Neural cell (in vitro differentiated cells): ENCODE results near the gene WIPF2. TPM values are rescaled to one million over a fixed set of nuclear protein-coding genes. Genes with fewer than 3 reads are reported as not detected.

ENCODE experiments used
- H2AFZ ChIP-seq: fragments of 200-600, 300-800 bp; sonication (generic), shearing (Covaris generic); 2 replicates; pipeline ENCODE4 v1.6.0; 2014; ENCODE audit warnings: low read depth, mild to moderate bottlenecking, antibody characterized with exemption, low read length, moderate library complexity
- H3F3A ChIP-seq: fragments of 200-600 bp; shearing (Covaris generic); 2 replicates; pipeline ENCODE4 v1.6.1; 2016; ENCODE audit warnings: mild to moderate bottlenecking, moderate library complexity, mixed read lengths, antibody characterized with exemption, low read length; ENCODE audit not compliant: insufficient read depth, poor library complexity, severe bottlenecking
- H3K27ac ChIP-seq: fragments of 200-600, 300-800 bp; sonication (generic), shearing (Covaris generic); 2 replicates; pipeline ENCODE4 v1.5.1; 2014; ENCODE audit warnings: mild to moderate bottlenecking, low read length, moderate library complexity
- H3K27me3 ChIP-seq: fragments of 300-800, 200-600 bp; sonication (generic), shearing (Covaris generic); 2 replicates; pipeline ENCODE4 v1.6.0; 2014; ENCODE audit warnings: mild to moderate bottlenecking, low read depth, low read length, moderate library complexity; ENCODE audit not compliant: insufficient read depth
- H3K36me3 ChIP-seq: fragments of 300-800, 200-600 bp; sonication (generic), shearing (Covaris generic); 2 replicates; pipeline ENCODE4 v1.5.1; 2014; ENCODE audit warnings: mild to moderate bottlenecking, antibody characterized with exemption, low read length, moderate library complexity; ENCODE audit not compliant: insufficient read depth
- H3K4me2 ChIP-seq: fragments of 300-800, 200-600 bp; sonication (generic), shearing (Covaris generic); 2 replicates; pipeline ENCODE4 v1.6.0; 2014; ENCODE audit warnings: mild to moderate bottlenecking, low read length
- H3K4me3 ChIP-seq: fragments of 300-800, 200-600 bp; sonication (generic), shearing (Covaris generic); 2 replicates; pipeline ENCODE4 v1.5.1; 2014; ENCODE audit warnings: mild to moderate bottlenecking, low read length, moderate library complexity
- H3K79me2 ChIP-seq: fragments of 200-600 bp; shearing (Covaris generic); replicated peaks from 2 replicates; pipeline ENCODE4 v1.6.0; 2014; ENCODE audit warnings: mild to moderate bottlenecking, low read length, moderate library complexity; ENCODE audit not compliant: insufficient read depth
- H3K9ac ChIP-seq: fragments of 300-800, 200-600 bp; sonication (generic), shearing (Covaris generic); 2 replicates; pipeline ENCODE4 v1.6.1; 2016; ENCODE audit warnings: mild to moderate bottlenecking, low read length, mixed read lengths
- H3K9me2 ChIP-seq: fragments of 200-600 bp; shearing (Covaris generic); 2 replicates; pipeline ENCODE4 v1.6.1; 2016; ENCODE audit warnings: mild to moderate bottlenecking, low read length, mixed read lengths; ENCODE audit not compliant: insufficient read depth
- H3K9me3 ChIP-seq: fragments of 200-600, 300-800 bp; sonication (generic), shearing (Covaris generic); 2 replicates; pipeline ENCODE4 v1.6.1; 2016; ENCODE audit warnings: mild to moderate bottlenecking, mixed run types, low read length, moderate library complexity, mixed read lengths
- H4K20me1 ChIP-seq: fragments of 200-600 bp; shearing (Covaris generic); 2 replicates; pipeline ENCODE4 v1.6.1; 2016; ENCODE audit warnings: mild to moderate bottlenecking, mixed run types; ENCODE audit not compliant: insufficient read depth
- EP300 ChIP-seq: fragments of 450-650 bp; conservative IDR thresholded peaks from 2 replicates; pipeline ENCODE4 v1.6.1; 2014; ENCODE audit warnings: antibody characterized with exemption, mild to moderate bottlenecking, moderate library complexity; ENCODE audit not compliant: poor library complexity, severe bottlenecking
- EZH2 ChIP-seq: fragments of 200-600, 300-800 bp; shearing (Covaris generic), sonication (generic); IDR thresholded peaks from 2 replicates; pipeline ENCODE4 v1.6.1; 2014; ENCODE audit warnings: antibody characterized with exemption, low read length, borderline replicate concordance, mild to moderate bottlenecking; ENCODE audit not compliant: insufficient read depth, poor library complexity, severe bottlenecking
- MXI1 ChIP-seq: fragments of 450-650 bp; conservative IDR thresholded peaks from 2 replicates; pipeline ENCODE4 v1.6.1; 2014; ENCODE audit warnings: antibody characterized with exemption, mild to moderate bottlenecking; ENCODE audit not compliant: poor library complexity, severe bottlenecking
- POLR2AphosphoS5 ChIP-seq: IDR thresholded peaks from 2 replicates; pipeline ENCODE4 v1.6.1; 2012
- RAD21 ChIP-seq: fragments of 450-650 bp; conservative IDR thresholded peaks from 2 replicates; pipeline ENCODE4 v1.6.1; 2014; ENCODE audit warnings: antibody characterized with exemption, mild to moderate bottlenecking, moderate library complexity
- SMC3 ChIP-seq: fragments of 450-650 bp; conservative IDR thresholded peaks from 2 replicates; pipeline ENCODE4 v1.6.1; 2014; ENCODE audit warnings: antibody characterized with exemption, mild to moderate bottlenecking, moderate library complexity; ENCODE audit not compliant: poor library complexity
- TAF1 ChIP-seq: IDR thresholded peaks from 2 replicates; pipeline ENCODE4 v1.6.1; 2012; ENCODE audit warnings: low read depth
- polyA plus RNA-seq: library from polyadenylated mRNA; depleted of rRNA; stranded (reverse); fragments of >200 nt; gene quantifications from 2 replicates; pipeline ENCODE4 v1.2.3, GENCODE V29; 2014
- TF ChIP-seq, protein P1 (sequence below): IDR thresholded peaks from 2 replicates; pipeline ENCODE4 v1.6.1; 2012; ENCODE audit warnings: borderline replicate concordance
- TF ChIP-seq, protein P2 (sequence below): fragments of 450-650 bp; IDR thresholded peaks from 2 replicates; pipeline ENCODE4 v1.5.1; 2014; ENCODE audit warnings: antibody characterized with exemption, mild to moderate bottlenecking, moderate library complexity; ENCODE audit not compliant: poor library complexity, severe bottlenecking

Gene WIPF2
- polyA plus RNA-seq, 1 donor from 2014 or later, result 11.5 TPM

DNA sequence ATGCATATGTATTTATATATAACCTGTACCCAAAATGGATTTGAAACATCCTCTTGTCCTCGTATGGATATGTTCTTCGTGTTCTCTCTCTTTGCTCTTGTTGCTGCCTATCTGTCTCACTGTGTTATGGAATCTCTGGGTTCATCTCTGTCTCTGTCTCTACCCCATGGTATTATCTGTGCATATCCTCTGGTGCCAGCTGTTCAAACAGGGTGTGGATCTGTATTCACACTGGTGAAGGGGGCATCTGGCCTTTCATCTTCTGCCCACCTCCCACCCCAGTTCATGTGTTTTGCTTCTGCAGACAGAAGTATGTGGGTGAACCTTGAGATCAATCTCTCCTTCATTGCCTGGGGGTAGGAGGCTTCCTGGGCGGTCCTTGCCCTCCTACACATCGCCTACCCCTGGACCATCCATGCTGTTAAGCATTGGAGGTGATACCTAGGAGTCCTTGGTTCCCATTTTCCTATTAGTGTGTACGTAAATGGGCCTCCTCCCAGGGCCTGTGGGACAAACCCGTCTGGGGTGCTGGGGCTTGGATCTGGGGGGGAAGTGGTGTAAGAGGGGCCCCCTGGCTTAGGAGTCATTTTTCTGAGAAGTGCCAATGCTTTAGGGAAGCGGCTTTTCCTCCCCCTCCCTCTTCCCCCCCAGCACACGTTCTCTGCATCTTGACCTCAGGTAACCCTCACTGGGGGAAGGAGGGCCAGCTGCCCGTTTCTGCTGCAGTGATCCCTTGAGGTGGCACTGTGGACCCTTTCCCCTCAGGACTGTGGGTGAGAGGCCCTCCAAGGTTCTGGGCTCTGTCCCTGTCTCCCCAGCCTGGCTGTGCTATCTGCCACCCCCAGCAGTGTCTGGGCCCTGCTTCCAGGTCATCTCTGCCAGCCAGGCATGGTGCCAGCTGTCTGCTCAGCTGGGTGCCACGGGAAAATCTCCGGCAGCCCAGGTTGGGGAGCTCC, 111.0 kb downstream of the WIPF2 start:
- no peaks in the 10 kb centered on the region for H3K79me2 ChIP-seq
- no peak overlapping the region for H3K4me3 ChIP-seq
- no peak overlapping the region for H3K27ac ChIP-seq
- H3K9me3 ChIP-seq, result no peaks in the 10 kb centered on the region
- H3K27me3 ChIP-seq, result no peaks in the 10 kb centered on the region
- no peaks in the 10 kb centered on the region for H3K36me3 ChIP-seq
- H3K9me2 ChIP-seq, result no peaks in the 10 kb centered on the region
- no peaks in the 10 kb centered on the region for H3F3A ChIP-seq
- no peak overlapping the region for H2AFZ ChIP-seq
- TF ChIP-seq RAD21 (no peak), EP300 (no peak), MXI1 (no peak), TAF1 (no peak), SMC3 (no peak), POLR2AphosphoS5 (no peak), EZH2 (no peak)
- TF ChIP-seq, protein P1, sequence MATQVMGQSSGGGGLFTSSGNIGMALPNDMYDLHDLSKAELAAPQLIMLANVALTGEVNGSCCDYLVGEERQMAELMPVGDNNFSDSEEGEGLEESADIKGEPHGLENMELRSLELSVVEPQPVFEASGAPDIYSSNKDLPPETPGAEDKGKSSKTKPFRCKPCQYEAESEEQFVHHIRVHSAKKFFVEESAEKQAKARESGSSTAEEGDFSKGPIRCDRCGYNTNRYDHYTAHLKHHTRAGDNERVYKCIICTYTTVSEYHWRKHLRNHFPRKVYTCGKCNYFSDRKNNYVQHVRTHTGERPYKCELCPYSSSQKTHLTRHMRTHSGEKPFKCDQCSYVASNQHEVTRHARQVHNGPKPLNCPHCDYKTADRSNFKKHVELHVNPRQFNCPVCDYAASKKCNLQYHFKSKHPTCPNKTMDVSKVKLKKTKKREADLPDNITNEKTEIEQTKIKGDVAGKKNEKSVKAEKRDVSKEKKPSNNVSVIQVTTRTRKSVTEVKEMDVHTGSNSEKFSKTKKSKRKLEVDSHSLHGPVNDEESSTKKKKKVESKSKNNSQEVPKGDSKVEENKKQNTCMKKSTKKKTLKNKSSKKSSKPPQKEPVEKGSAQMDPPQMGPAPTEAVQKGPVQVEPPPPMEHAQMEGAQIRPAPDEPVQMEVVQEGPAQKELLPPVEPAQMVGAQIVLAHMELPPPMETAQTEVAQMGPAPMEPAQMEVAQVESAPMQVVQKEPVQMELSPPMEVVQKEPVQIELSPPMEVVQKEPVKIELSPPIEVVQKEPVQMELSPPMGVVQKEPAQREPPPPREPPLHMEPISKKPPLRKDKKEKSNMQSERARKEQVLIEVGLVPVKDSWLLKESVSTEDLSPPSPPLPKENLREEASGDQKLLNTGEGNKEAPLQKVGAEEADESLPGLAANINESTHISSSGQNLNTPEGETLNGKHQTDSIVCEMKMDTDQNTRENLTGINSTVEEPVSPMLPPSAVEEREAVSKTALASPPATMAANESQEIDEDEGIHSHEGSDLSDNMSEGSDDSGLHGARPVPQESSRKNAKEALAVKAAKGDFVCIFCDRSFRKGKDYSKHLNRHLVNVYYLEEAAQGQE, result no peak
- TF ChIP-seq, protein P2, sequence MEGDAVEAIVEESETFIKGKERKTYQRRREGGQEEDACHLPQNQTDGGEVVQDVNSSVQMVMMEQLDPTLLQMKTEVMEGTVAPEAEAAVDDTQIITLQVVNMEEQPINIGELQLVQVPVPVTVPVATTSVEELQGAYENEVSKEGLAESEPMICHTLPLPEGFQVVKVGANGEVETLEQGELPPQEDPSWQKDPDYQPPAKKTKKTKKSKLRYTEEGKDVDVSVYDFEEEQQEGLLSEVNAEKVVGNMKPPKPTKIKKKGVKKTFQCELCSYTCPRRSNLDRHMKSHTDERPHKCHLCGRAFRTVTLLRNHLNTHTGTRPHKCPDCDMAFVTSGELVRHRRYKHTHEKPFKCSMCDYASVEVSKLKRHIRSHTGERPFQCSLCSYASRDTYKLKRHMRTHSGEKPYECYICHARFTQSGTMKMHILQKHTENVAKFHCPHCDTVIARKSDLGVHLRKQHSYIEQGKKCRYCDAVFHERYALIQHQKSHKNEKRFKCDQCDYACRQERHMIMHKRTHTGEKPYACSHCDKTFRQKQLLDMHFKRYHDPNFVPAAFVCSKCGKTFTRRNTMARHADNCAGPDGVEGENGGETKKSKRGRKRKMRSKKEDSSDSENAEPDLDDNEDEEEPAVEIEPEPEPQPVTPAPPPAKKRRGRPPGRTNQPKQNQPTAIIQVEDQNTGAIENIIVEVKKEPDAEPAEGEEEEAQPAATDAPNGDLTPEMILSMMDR, result no peak
- no peaks in the 10 kb centered on the region for H4K20me1 ChIP-seq
- H3K4me2 ChIP-seq, result no peak overlapping the region
- H3K9ac ChIP-seq, result no peak overlapping the region

DNA sequence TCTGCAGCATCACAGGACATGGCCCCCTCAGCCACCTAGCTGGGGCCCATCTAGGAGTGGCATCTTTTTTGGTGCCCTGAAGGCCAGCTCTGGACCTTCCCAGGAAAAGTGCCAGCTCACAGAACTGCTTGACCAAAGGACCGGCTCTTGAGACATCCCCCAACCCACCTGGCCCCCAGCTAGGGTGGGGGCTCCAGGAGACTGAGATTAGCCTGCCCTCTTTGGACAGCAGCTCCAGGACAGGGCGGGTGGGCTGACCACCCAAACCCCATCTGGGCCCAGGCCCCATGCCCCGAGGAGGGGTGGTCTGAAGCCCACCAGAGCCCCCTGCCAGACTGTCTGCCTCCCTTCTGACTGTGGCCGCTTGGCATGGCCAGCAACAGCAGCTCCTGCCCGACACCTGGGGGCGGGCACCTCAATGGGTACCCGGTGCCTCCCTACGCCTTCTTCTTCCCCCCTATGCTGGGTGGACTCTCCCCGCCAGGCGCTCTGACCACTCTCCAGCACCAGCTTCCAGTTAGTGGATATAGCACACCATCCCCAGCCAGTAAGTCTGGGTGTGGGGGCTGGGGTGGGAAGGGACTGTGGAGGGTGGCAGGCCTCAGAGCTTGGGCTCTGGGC, 111.9 kb downstream of the WIPF2 start:
- no peaks in the 10 kb centered on the region for H3K27me3 ChIP-seq
- no peak overlapping the region for H2AFZ ChIP-seq
- H3K4me3 ChIP-seq, result no peak overlapping the region
- no peaks in the 10 kb centered on the region for H3K9me3 ChIP-seq
- no peaks in the 10 kb centered on the region for H3K9me2 ChIP-seq
- no peak for TF ChIP-seq MXI1
- TF ChIP-seq TAF1, result no peak
- TF ChIP-seq SMC3, result no peak
- TF ChIP-seq POLR2AphosphoS5, result no peak
- TF ChIP-seq, protein P1, result no peak
- TF ChIP-seq, protein P2, result no peak
- no peak for TF ChIP-seq EZH2
- no peak for TF ChIP-seq RAD21
- TF ChIP-seq EP300, result no peak
- no peaks in the 10 kb centered on the region for H3K36me3 ChIP-seq
- no peak overlapping the region for H3K27ac ChIP-seq
- H3K9ac ChIP-seq, result no peak overlapping the region
- H3K4me2 ChIP-seq, result no peak overlapping the region
- H4K20me1 ChIP-seq, result no peaks in the 10 kb centered on the region
- H3F3A ChIP-seq, result no peaks in the 10 kb centered on the region
- no peaks in the 10 kb centered on the region for H3K79me2 ChIP-seq
